NCI-H82 treated with DMSO at 0.1 percent for 48 hours (cell line): ENCODE data around the gene CRELD1.
A peak's percentile ranks its signal among the peaks of the same experiment; 100 is the strongest.
"Not testable (repeated sequence)": the region's sequence is repeated elsewhere in the genome, so short reads cannot be mapped to it uniquely, and the experiment has no call there.

Experiments used
- DNase-seq: peaks from one replicate; lab custom pipeline; 2025; ENCODE audit not compliant: unreplicated experiment; lab: John Stamatoyannopoulos, UW

Gene CRELD1

DNA sequence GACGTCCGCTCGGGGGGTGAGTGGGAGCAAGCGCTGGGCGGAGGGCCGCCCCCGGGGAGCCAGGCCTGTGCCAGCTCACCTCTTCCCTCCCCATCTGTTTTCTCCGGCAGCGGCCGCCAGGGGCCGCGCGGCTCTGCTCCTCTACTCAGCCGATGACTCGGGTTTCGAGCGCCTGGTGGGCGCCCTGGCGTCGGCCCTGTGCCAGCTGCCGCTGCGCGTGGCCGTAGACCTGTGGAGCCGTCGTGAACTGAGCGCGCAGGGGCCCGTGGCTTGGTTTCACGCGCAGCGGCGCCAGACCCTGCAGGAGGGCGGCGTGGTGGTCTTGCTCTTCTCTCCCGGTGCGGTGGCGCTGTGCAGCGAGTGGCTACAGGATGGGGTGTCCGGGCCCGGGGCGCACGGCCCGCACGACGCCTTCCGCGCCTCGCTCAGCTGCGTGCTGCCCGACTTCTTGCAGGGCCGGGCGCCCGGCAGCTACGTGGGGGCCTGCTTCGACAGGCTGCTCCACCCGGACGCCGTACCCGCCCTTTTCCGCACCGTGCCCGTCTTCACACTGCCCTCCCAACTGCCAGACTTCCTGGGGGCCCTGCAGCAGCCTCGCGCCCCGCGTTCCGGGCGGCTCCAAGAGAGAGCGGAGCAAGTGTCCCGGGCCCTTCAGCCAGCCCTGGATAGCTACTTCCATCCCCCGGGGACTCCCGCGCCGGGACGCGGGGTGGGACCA, 632 bp upstream of the CRELD1 start:
- peak; percentile 41 for DNase-seq

DNA sequence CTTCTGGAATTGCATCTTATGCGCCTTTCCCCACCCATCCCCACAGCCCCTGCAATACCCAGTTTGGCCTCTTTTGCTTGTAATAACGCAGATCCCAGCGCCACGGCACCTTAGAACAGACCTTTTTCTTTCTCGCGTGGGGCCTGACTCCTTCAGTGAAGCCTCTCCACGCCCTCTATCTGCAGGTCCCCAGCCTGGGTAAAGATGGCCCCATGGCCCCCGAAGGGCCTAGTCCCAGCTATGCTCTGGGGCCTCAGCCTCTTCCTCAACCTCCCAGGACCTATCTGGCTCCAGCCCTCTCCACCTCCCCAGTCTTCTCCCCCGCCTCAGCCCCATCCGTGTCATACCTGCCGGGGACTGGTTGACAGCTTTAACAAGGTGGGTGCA, 594 bp downstream of the CRELD1 start:
- no peak for DNase-seq

- DNase-seq = no peak
Measured at GRCh38 chr3:9934993-9935392, 1.4 kb downstream of the CRELD1 start.

DNA sequence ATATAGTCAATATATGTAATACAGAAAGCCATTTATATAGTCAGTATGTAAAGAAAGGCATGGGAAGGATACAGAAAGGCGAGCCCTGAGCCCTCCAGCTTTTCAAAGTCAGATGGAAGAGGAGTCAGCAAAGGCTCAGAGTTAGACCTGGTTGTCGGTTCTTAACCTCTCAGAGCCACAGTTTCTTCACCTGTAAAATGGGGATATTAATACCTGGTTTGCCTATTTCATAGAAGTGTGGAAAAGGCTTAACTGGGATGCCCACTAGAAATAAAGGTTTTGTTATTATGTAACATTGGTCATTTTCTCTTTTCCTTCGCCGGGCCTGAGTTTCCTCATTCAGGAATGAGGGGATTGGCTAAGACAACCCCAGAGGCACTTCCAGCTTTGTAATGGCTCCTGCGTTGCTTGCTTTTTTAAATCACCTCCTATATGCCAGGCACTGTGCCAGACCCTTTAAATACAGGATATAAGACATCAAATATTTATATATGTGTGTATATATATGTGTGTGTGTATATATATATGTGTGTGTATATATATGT, 2.4 kb downstream of the CRELD1 start:
- no peak for DNase-seq

DNA sequence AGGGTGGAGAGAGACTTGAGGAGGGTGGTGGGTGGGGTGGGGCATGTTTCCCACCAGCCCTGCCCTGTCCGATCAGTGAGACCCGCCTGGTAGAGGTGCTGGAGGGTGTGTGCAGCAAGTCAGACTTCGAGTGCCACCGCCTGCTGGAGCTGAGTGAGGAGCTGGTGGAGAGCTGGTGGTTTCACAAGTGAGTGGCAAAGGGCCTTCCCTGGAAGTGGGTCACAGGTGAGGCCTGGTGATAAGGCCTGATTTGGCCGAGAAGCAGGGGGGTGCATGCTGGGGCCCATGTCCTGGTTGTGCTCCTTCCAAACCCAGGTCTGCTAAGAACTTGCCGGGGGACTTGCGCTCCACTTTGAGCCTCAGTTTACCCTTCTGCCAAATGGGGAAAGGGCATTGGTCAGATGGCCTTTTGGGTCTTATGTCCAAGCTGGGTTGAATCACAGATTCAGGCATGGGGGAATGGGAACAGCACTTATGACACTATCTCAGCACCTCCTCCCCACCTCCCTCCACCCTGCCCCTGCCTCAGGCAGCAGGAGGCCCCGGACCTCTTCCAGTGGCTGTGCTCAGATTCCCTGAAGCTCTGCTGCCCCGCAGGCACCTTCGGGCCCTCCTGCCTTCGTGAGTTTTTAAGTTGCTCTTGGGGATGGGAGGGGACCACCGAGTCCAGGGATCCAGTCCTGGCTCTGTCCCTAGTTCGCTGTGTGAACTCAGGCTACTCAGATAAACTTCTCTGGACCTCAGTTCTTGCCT, 4.0 kb downstream of the CRELD1 start:
- DNase-seq = no peak

DNA sequence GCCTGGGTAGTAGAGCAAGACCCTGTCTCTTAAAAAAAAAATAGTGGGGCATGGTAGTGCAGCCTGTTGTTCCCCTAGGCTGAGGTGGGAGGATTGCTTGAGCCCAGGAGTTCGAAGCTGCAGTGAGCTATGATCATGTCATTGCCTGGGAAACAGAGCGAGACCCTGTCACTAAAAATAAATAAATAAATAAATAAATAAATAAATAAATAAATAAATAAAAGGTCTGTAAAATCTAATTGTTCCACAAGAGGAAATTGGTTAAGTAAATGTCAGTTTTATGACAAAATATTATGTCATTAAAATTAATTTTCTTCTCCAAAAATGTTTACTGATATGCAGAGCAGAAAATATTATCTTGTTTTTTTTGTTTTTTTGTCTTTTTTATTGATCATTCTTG, 5.3 kb downstream of the CRELD1 start:
- DNase-seq = no peak

- not testable (repeated sequence) for DNase-seq
Measured at GRCh38 chr3:9939906-9940305, 6.3 kb downstream of the CRELD1 start.

GRCh38 chr3:9940746-9941145, 7.1 kb downstream of the CRELD1 start:
- DNase-seq = no peak

GRCh38 chr3:9942164-9942563, 8.5 kb downstream of the CRELD1 start:
- DNase-seq = no peak

- no peak for DNase-seq
Measured at GRCh38 chr3:9942934-9943690, 9.5 kb downstream of the CRELD1 start.

DNA sequence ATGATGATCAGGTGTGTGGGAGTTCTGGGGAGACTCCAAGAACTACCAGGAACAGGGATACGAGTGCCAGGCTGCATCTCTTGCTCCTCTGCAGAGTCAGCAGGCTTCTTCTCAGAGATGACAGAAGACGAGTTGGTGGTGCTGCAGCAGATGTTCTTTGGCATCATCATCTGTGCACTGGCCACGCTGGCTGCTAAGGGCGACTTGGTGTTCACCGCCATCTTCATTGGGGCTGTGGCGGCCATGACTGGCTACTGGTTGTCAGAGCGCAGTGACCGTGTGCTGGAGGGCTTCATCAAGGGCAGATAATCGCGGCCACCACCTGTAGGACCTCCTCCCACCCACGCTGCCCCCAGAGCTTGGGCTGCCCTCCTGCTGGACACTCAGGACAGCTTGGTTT, 10.6 kb downstream of the CRELD1 start:
- no peak for DNase-seq

- DNase-seq = no peak
Measured at GRCh38 chr3:9945358-9945757, 11.7 kb downstream of the CRELD1 start.

- DNase-seq = peak; percentile 67
Measured at GRCh38 chr3:9946112-9947024, 12.7 kb downstream of the CRELD1 start.

GRCh38 chr3:9947025-9947995, 13.7 kb downstream of the CRELD1 start:
- DNase-seq = peak; percentile 26

DNA sequence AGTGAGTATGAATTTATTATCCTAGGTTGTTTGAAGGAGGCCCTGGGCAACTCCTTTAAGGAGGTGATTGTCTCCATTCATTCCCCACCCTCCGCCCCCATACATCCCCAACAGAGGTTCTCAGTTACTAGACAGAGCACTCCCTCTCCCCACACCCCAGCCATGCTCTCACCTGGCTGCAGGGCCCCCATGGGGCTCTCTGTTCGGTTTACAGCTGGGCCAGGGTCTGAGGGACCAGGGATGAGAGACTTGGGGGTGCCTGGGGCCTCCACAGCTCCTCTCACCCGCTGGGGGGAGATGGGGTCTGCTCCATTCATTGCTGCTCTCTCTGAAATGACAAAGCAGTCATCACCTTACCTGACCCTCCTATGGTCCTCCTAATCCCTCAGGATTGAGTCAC, 15.0 kb downstream of the CRELD1 start:
- DNase-seq = no peak

DNA sequence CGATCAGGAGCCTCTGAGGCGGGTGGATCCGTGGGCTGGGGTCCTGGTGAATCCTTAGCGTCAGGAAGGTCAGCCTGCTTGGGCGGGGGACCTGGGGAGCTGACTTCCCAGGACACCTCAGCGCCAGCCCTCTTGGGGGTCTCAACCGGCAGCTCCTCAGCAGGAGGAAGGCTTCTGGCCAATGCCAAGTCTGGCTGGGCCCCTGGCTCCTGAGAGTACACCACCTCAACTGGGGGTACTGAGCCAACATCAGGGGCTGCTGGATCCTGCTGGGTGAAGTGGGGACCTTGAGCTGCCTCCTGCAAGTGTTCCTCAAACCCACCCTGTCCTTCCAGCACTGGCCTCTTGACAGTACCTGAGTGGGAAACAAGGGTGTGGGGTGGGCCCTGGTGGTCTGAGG, 15.5 kb downstream of the CRELD1 start:
- no peak for DNase-seq

GRCh38 chr3:9949626-9950025, 16.0 kb downstream of the CRELD1 start:
- DNase-seq = no peak

- no peak for DNase-seq
Measured at GRCh38 chr3:9951126-9951525, 17.5 kb downstream of the CRELD1 start.

GRCh38 chr3:9951598-9951961, 17.9 kb downstream of the CRELD1 start:
- DNase-seq = no peak
